ENCODE data around the gene FOXRED2.
"Not testable (repeated sequence)": the region's sequence is repeated elsewhere in the genome, so short reads cannot be mapped to it uniquely, and the experiment has no call there.

The FOXRED2 gene

DNA sequence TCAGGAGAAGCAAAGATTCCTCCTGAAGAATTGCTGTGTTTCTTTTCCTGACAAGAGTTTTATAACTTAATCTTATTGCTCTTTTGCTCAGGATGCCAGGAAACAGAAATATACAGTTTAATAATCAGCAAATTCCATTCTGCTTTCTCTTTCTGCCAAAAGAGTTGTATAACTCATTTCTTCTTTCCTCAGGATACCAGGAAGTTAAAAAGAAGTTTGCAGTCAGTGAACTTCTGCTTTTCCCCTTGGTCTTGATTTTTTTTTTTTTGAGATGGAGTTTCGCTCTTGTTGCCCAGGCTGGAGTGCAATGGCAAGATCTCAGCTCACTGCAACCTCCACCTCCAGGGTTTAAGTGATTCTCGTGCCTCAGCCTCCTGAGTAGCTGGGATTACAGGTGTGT is 13.1 kb upstream of the FOXRED2 start:
- H3K4me3 ChIP-seq (ENCODE audit: low read length); H3K27ac ChIP-seq (ENCODE audit: low read length): not testable (repeated sequence)

DNA sequence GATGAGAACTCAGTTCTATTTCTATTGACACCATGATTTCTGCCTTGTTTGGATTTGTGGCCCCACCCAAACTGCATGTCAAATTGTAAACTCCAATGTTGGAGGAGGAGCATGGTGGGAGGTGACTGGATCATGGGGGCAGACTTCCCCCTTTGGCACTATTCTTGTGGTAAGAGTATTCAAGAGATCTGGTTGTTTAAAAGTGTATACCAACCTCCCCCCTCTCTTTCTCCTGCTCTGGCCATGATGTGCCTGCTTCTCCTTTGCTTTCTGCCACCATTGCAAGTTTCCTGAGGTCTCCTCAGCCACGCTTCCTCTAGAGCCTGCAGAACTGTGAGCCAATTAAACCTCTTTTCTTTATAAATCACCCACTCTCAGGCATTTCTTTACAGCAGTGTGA is 7.9 kb upstream of the FOXRED2 start:
- no peak for DNase-seq (ENCODE audit: low read depth, low spot score)
- Histone ChIP-seq H3K36me3 (ENCODE audit: control insufficient read depth, insufficient read depth, low read length) (peaks cover 72% of the 10 kb centered on the region), H3K4me1 (ENCODE audit: control insufficient read depth, insufficient read depth, low read length) (no peaks in the 10 kb centered on the region), H3K27ac (ENCODE audit: low read length) (no peak overlapping the region), H3K9me3 (ENCODE audit: control insufficient read depth, insufficient read depth, low read length) (no peaks in the 10 kb centered on the region), H3K4me3 (ENCODE audit: low read length) (no peak overlapping the region), H3K27me3 (ENCODE audit: control insufficient read depth, insufficient read depth, low read length) (no peaks in the 10 kb centered on the region)
- WGBS (ENCODE audit: insufficient coverage, insufficient read length), result no CpG with 5 or more reads among the region's 1 CpG

More for the DNA sequence above, 13.1 kb upstream of the FOXRED2 start:
- not testable (repeated sequence) for DNase-seq (ENCODE audit: low read depth, low spot score); H3K27me3 ChIP-seq (ENCODE audit: control insufficient read depth, insufficient read depth, low read length); H3K4me1 ChIP-seq (ENCODE audit: control insufficient read depth, insufficient read depth, low read length); H3K9me3 ChIP-seq (ENCODE audit: control insufficient read depth, insufficient read depth, low read length)
- no CpG with 5 or more reads among the region's 2 CpGs for WGBS (ENCODE audit: insufficient coverage, insufficient read length)
- peaks cover 73% of the 10 kb centered on the region for H3K36me3 ChIP-seq (ENCODE audit: control insufficient read depth, insufficient read depth, low read length)

DNA sequence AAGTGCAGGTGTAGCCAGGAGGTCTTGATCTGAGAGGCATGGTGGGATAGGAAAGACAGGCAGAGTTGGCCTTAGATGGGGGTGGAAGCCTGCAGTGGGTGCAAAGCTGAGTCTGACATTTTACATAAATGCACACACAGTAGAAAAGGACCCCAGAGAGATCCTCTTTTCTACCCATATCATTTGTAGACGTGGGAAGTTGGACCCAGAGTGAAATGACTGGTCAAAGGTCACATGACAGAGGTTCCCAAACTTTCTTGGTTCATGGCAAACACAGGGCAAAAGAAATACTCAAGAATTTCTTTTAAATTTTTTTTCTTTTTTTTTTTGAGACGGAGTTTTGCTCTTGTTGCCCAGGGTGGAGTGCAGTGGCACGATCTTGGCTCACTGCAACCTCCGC is 6.2 kb upstream of the FOXRED2 start:
- Histone ChIP-seq H3K27ac (ENCODE audit: low read length) (no peak overlapping the region), H3K9me3 (ENCODE audit: control insufficient read depth, insufficient read depth, low read length) (no peaks in the 10 kb centered on the region), H3K4me3 (ENCODE audit: low read length) (no peak overlapping the region), H3K27me3 (ENCODE audit: control insufficient read depth, insufficient read depth, low read length) (no peaks in the 10 kb centered on the region), H3K4me1 (ENCODE audit: control insufficient read depth, insufficient read depth, low read length) (no peaks in the 10 kb centered on the region), H3K36me3 (ENCODE audit: control insufficient read depth, insufficient read depth, low read length) (peaks cover 55% of the 10 kb centered on the region)
- no peak for DNase-seq (ENCODE audit: low read depth, low spot score)
- no CpG with 5 or more reads among the region's 4 CpGs for WGBS (ENCODE audit: insufficient coverage, insufficient read length)

DNA sequence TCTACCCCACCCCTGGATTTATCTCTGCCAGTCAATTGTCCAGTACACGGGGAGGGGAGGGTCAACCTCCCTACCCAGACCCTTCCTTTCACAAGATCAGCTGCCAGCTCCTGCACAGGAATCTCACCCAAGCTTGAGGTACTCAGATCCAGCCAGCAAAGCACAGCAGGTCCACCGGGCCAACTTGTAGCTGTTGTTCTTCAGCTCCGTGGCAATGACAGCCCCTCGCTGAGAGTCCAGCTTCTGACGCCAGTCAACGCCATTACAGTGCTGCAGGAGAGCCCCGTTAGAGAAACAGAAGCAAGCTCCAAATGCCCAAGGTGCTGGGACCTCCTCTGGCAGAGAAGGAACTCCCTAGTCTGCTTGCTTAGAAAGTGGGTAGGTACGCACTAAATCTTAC is 5.5 kb upstream of the FOXRED2 start:
- no peak for DNase-seq (ENCODE audit: low read depth, low spot score)
- Histone ChIP-seq H3K4me1 (ENCODE audit: control insufficient read depth, insufficient read depth, low read length) (no peaks in the 10 kb centered on the region), H3K36me3 (ENCODE audit: control insufficient read depth, insufficient read depth, low read length) (peaks cover 54% of the 10 kb centered on the region), H3K27me3 (ENCODE audit: control insufficient read depth, insufficient read depth, low read length) (no peaks in the 10 kb centered on the region; the same call in 1 of the 2 replicates), H3K27ac (ENCODE audit: low read length) (no peak overlapping the region), H3K4me3 (ENCODE audit: low read length) (no peak overlapping the region), H3K9me3 (ENCODE audit: control insufficient read depth, insufficient read depth, low read length) (no peaks in the 10 kb centered on the region)
- no CpG with 5 or more reads among the region's 8 CpGs for WGBS (ENCODE audit: insufficient coverage, insufficient read length)

DNA sequence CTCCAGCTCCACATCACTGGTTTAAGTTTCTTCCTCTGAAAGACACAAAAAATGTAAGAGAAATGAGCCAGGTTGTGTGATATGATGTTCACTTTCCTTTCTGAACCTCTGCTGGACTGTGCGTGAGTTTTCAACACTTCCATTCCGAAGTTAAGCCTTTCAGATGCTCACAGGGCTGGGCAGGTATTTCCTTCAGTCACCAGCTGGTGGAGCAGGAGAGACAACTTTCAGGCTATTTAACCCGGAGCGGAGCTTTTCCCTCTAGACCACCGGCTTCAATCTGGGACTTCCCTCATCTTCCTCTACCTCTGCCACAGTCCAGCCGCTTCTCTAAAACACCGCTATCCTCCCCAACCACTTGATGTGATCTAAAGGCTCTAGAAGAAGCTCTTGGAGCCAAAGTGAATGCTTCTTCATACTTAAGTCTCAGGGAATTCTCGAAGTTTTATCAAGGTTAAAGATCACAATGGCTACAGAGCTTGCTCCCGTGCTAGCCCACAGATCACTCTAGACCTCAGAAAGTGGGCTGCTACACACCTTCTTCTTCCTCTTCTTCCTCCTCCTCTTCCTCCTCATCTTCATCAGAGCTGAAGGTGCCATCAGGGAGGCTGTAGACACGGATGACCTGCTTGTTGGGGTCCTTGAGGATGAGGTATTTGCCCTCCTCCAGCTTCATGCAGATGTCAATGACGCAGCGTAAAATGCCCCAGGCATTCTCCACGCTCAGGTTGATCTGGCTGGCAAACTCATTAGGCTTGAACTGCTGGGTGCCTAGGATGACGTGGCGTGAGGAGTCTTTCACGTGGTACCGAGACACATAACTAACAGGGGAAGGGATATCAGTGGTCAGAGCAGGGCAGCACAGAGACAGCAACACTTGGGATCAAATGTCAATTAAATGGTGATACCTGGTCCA is 4.4 kb upstream of the FOXRED2 start:
- no peak overlapping the region for H3K4me3 ChIP-seq (ENCODE audit: low read length)
- no peak overlapping the region for H3K27ac ChIP-seq (ENCODE audit: low read length)
- no peak for DNase-seq (ENCODE audit: low read depth, low spot score)
- WGBS (ENCODE audit: insufficient coverage, insufficient read length), result no CpG with 5 or more reads among the region's 17 CpGs
- no peaks in the 10 kb centered on the region for H3K4me1 ChIP-seq (ENCODE audit: control insufficient read depth, insufficient read depth, low read length)
- H3K36me3 ChIP-seq (ENCODE audit: control insufficient read depth, insufficient read depth, low read length), result peaks cover 44% of the 10 kb centered on the region
- no peaks in the 10 kb centered on the region; the same call in 1 of the 2 replicates for H3K27me3 ChIP-seq (ENCODE audit: control insufficient read depth, insufficient read depth, low read length)
- H3K9me3 ChIP-seq (ENCODE audit: control insufficient read depth, insufficient read depth, low read length), result no peaks in the 10 kb centered on the region

DNA sequence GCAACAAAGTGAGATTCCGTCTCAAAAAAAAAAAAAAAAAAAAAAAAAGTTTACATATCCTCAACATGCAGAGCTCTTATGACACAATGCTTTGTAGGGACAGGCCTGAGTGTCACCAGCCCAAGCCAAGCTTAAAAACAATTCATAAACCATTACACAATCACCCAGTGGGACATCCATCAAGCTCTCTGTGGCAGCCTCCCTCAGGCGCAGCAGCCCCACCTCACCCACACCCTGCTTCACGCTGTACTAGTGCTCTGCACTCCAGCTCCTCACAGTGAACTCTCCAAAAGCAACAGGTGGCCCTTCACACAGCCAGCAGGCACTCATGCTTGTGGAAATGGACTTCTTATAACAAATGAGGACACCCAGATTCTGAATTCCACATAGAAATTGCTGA is 3.5 kb upstream of the FOXRED2 start:
- no peak for DNase-seq (ENCODE audit: low read depth, low spot score)
- H3K9me3 ChIP-seq (ENCODE audit: control insufficient read depth, insufficient read depth, low read length), result no peaks in the 10 kb centered on the region
- H3K27ac ChIP-seq (ENCODE audit: low read length), result no peak overlapping the region
- no peaks in the 10 kb centered on the region; the same call in 1 of the 2 replicates for H3K27me3 ChIP-seq (ENCODE audit: control insufficient read depth, insufficient read depth, low read length)
- no peaks in the 10 kb centered on the region for H3K4me1 ChIP-seq (ENCODE audit: control insufficient read depth, insufficient read depth, low read length)
- WGBS (ENCODE audit: insufficient coverage, insufficient read length), result no CpG with 5 or more reads among the region's 3 CpGs
- no peak overlapping the region for H3K4me3 ChIP-seq (ENCODE audit: low read length)
- H3K36me3 ChIP-seq (ENCODE audit: control insufficient read depth, insufficient read depth, low read length), result peaks cover 36% of the 10 kb centered on the region

DNA sequence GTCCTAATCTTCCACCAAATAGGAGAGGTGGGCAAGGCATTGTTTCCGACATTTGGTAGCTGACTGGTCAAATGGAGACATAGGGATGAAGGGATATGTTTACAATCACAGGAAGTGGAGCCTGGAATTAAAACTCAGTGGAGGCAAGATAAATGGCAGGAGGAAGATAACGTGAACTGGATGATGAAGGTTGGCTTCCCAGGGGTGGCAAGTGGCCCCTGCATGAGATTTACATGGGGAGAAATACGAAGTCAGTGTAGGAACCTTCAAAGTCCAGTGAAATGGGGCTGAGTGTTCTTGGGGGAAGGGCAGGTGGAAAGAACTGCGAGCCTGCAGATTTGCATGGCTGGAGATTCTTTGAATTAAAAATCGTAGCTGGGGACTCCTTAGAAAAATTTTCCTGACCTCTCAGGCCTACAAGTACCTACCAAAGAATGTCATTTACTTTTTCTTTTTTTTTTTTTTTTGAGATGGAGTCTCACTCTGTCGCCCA is 724 bp upstream of the FOXRED2 start:
- no peak overlapping the region for H3K27ac ChIP-seq (ENCODE audit: low read length)
- WGBS (ENCODE audit: insufficient coverage, insufficient read length), result no CpG with 5 or more reads among the region's 6 CpGs

DNA sequence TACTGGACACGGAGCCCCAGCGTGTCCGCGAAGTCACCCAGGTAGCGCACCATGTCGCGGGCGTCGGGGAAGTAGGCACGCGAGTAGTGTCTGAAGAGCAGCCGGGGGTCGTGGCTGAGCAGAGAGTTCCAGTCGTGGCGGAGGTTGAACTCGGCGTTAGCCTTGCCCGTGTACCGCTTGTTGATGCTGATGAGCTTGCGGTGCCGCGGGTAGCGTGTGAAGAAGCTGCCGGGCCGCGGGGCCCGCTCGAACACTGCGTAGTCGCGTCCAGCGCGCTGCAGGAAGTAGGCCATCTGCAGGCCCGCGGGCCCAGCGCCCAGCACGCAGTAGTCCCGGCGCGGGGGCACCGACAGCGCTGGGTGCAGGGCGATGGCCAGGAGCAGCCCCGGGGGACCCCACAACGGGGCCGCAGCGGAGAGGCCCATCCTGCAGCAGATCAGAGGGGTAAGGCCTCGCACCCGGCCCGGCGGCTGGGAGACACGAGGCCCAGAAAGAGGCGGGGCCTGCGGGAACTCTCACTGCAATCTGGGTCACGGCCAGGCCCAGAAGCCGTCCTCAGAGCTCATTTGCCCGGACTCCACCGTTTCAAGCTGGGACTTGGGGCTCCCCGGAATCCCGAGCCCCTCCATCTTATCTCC is 723 bp downstream of the FOXRED2 start:
- no peaks in the 10 kb centered on the region for H3K4me1 ChIP-seq (ENCODE audit: control insufficient read depth, insufficient read depth, low read length)
- H3K4me3 ChIP-seq (ENCODE audit: low read length), result peak overlapping the region; percentile 43; the same call in 1 of the 2 replicates
- DNase-seq (ENCODE audit: low read depth, low spot score), result no peak
- no peak overlapping the region for H3K27ac ChIP-seq (ENCODE audit: low read length)
- H3K27me3 ChIP-seq (ENCODE audit: control insufficient read depth, insufficient read depth, low read length), result no peaks in the 10 kb centered on the region; the same call in 1 of the 2 replicates
- H3K36me3 ChIP-seq (ENCODE audit: control insufficient read depth, insufficient read depth, low read length), result peaks cover 7% of the 10 kb centered on the region
- H3K9me3 ChIP-seq (ENCODE audit: control insufficient read depth, insufficient read depth, low read length), result no peaks in the 10 kb centered on the region
- no CpG with 5 or more reads among the region's 60 CpGs for WGBS (ENCODE audit: insufficient coverage, insufficient read length)

More for the DNA sequence above, 724 bp upstream of the FOXRED2 start:
- Histone ChIP-seq H3K4me1 (ENCODE audit: control insufficient read depth, insufficient read depth, low read length) (no peaks in the 10 kb centered on the region), H3K27me3 (ENCODE audit: control insufficient read depth, insufficient read depth, low read length) (no peaks in the 10 kb centered on the region; the same call in 1 of the 2 replicates), H3K9me3 (ENCODE audit: control insufficient read depth, insufficient read depth, low read length) (no peaks in the 10 kb centered on the region), H3K4me3 (ENCODE audit: low read length) (no peak overlapping the region), H3K36me3 (ENCODE audit: control insufficient read depth, insufficient read depth, low read length) (peaks cover 16% of the 10 kb centered on the region)
- DNase-seq (ENCODE audit: low read depth, low spot score), result no peak

DNA sequence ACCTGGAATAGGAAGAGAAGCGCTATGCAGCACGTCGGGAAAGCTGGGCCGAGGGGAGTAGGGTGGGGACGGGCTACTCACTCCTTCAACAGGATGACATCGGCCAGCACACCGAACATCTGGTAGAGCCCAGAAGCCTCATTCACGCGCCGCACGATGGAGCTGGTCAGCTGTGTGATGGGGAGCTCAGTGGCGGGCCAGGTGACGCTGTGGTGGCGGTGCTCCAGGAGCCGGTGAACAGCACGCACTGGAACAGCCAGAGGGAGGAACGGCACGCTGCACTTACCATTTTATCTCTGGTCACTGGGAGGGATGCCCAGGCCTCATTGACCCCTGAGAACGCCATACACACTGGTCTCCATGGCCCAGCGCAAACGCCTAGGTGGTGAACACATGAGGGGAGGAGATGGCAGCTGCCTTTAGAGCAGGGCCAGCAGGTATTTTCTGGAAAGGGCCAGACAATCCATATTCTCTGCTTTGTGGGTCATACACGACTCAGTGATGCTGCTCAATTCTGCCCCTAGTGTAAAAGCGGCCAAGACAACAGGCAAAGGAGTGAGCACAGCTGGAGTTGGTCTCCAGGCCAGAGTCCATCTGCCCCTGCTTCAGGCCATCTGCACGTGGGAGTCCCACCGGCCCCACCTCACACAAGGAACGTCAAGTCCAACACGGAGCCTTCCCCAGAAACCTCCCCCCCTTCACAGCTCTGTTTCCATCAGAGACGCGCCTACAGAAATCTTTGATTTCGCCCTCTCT is 8.8 kb downstream of the FOXRED2 start:
- WGBS (ENCODE audit: insufficient coverage, insufficient read length), result no CpG with 5 or more reads among the region's 30 CpGs
- no peak for DNase-seq (ENCODE audit: low read depth, low spot score)
- Histone ChIP-seq H3K4me3 (ENCODE audit: low read length) (no peak overlapping the region), H3K36me3 (ENCODE audit: control insufficient read depth, insufficient read depth, low read length) (peaks cover 17% of the 10 kb centered on the region), H3K9me3 (ENCODE audit: control insufficient read depth, insufficient read depth, low read length) (no peaks in the 10 kb centered on the region), H3K27ac (ENCODE audit: low read length) (no peak overlapping the region), H3K27me3 (ENCODE audit: control insufficient read depth, insufficient read depth, low read length) (no peaks in the 10 kb centered on the region), H3K4me1 (ENCODE audit: control insufficient read depth, insufficient read depth, low read length) (no peaks in the 10 kb centered on the region)

DNA sequence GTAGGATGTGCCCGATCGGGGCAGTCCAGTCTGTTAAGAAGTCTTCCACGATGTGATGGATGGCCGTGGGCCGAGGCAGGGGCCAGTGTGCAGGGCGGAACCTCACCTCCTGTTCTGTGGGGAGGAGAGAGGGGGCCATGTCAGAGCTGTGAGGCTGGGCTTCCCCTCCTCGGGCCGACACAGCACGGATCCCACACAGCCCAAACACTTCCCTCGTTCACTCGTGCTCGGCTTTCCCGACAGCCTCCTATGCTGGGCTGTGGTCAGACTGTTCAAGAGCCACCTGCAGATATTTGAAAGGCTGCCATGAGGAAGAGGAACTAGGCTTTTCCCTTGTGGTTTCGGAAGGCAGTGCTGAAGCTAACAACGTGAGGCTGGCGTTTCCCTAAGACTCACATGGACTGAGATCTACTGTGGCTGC is 13.1 kb downstream of the FOXRED2 start:
- no peak overlapping the region for H3K4me3 ChIP-seq (ENCODE audit: low read length)
- no peak for DNase-seq (ENCODE audit: low read depth, low spot score)
- no peak overlapping the region for H3K27ac ChIP-seq (ENCODE audit: low read length)
- H3K4me1 ChIP-seq (ENCODE audit: control insufficient read depth, insufficient read depth, low read length), result no peaks in the 10 kb centered on the region
- no peaks in the 10 kb centered on the region for H3K9me3 ChIP-seq (ENCODE audit: control insufficient read depth, insufficient read depth, low read length)
- no peaks in the 10 kb centered on the region for H3K27me3 ChIP-seq (ENCODE audit: control insufficient read depth, insufficient read depth, low read length)
- WGBS (ENCODE audit: insufficient coverage, insufficient read length), result no CpG with 5 or more reads among the region's 16 CpGs
- peaks cover 29% of the 10 kb centered on the region for H3K36me3 ChIP-seq (ENCODE audit: control insufficient read depth, insufficient read depth, low read length)

Measured in iPS DF 6.9 (cell line).